ENCODE results near the gene LGMN. TPM values are rescaled to one million over a fixed set of nuclear protein-coding genes. Genes with fewer than 3 reads are reported as not detected.

The LGMN gene
- total and polyA plus RNA-seq, 2 of the 13 experiments (the other 11 are each of a cell fraction or from before 2014, with no cell fraction given) = 28.9 to 76.4 TPM

DNA sequence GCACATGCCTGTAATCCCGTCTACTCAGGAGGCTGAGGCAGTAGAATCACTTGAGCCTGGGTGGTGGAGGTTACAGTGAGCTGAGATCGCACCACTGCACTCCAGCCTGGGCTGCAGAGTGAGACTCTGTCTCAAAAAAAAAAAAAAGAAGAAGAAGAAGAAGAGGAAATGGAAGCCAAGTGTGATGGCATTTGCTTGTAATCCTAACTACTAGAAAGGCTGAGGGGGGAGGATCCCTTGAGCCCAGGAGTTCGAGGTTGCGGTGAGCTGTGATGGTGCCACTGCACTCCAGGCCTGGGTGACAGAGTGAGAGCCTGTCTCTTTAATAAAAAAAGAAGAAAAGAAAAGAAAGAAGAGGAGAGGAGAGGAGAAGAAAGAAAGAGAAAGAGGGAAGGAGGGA, 52.1 kb downstream of the LGMN start:
- BruUV-seq (replicated peaks) = no TSS peak
- in situ Hi-C loops (cut with HindIII; ENCODE audit: extremely low pct_ligation_motif_present, low pct_unique_long_range_greater_than_20kb) (no loop called here), intact Hi-C loops (cut with micrococcal nuclease; ENCODE audit: unreplicated experiment) (no loop called here)
- H3K27me3 ChIP-seq (ENCODE audit: control insufficient read depth in 1 of 2, insufficient read depth in 2 of 2, low read length in 2 of 2) = no peaks in the 10 kb centered on the region
- no peaks in the 10 kb centered on the region for H3K9me3 ChIP-seq (ENCODE audit: low read length)
- H3K4me3 ChIP-seq (replicated peaks in 1 of 3; ENCODE audit: insufficient read depth in 1 of 3, low read depth in 2 of 3, low read length in 3 of 3) = no peak overlapping the region
- 70% methylated on average over 4 of the region's 4 CpGs for WGBS (ENCODE audit: low lambda C conversion rate)
- H3K36me3 ChIP-seq (replicated peaks in 1 of 2; ENCODE audit: control insufficient read depth in 1 of 2, insufficient read depth in 2 of 2, low read length in 2 of 2) = no peaks in the 10 kb centered on the region
- ChIA-PET POLR2A (no interaction called here), CTCF (ENCODE audit: low intra/inter-chr PET ratio, low total read pairs) (no interaction called here)
- H3K9ac ChIP-seq (ENCODE audit: insufficient read depth, low read depth, low read length) = no peak overlapping the region
- peaks cover 6% of the 10 kb centered on the region; the same call in 1 of the 2 replicates for H4K20me1 ChIP-seq (ENCODE audit: insufficient read depth, low read length)
- DNase-seq (ENCODE audit: low spot score) = no peak
- no peak for ATAC-seq
- H3K4me1 ChIP-seq (ENCODE audit: insufficient read depth, low read length) = peaks cover 24% of the 10 kb centered on the region
- no peak overlapping the region for H3K27ac ChIP-seq (ENCODE audit: extremely low read length, insufficient read depth, low read length)
- H2AFZ ChIP-seq (ENCODE audit: low read length) = no peak overlapping the region
- no peak for FAIRE-seq
- H3K4me2 ChIP-seq (ENCODE audit: low read depth, low read length) = no peak overlapping the region
- H3K79me2 ChIP-seq (ENCODE audit: insufficient read depth, low read length) = no peaks in the 10 kb centered on the region
- TF ChIP-seq ZNF432 (CRISPR knock-in tag; IDR thresholded peaks at IDR 0.05; ENCODE audit: borderline replicate concordance) = no peak
- no peak for TF ChIP-seq HDAC6 (IDR thresholded peaks at IDR 0.05; ENCODE audit: low read depth, low read length)
- TF ChIP-seq, protein P1, sequence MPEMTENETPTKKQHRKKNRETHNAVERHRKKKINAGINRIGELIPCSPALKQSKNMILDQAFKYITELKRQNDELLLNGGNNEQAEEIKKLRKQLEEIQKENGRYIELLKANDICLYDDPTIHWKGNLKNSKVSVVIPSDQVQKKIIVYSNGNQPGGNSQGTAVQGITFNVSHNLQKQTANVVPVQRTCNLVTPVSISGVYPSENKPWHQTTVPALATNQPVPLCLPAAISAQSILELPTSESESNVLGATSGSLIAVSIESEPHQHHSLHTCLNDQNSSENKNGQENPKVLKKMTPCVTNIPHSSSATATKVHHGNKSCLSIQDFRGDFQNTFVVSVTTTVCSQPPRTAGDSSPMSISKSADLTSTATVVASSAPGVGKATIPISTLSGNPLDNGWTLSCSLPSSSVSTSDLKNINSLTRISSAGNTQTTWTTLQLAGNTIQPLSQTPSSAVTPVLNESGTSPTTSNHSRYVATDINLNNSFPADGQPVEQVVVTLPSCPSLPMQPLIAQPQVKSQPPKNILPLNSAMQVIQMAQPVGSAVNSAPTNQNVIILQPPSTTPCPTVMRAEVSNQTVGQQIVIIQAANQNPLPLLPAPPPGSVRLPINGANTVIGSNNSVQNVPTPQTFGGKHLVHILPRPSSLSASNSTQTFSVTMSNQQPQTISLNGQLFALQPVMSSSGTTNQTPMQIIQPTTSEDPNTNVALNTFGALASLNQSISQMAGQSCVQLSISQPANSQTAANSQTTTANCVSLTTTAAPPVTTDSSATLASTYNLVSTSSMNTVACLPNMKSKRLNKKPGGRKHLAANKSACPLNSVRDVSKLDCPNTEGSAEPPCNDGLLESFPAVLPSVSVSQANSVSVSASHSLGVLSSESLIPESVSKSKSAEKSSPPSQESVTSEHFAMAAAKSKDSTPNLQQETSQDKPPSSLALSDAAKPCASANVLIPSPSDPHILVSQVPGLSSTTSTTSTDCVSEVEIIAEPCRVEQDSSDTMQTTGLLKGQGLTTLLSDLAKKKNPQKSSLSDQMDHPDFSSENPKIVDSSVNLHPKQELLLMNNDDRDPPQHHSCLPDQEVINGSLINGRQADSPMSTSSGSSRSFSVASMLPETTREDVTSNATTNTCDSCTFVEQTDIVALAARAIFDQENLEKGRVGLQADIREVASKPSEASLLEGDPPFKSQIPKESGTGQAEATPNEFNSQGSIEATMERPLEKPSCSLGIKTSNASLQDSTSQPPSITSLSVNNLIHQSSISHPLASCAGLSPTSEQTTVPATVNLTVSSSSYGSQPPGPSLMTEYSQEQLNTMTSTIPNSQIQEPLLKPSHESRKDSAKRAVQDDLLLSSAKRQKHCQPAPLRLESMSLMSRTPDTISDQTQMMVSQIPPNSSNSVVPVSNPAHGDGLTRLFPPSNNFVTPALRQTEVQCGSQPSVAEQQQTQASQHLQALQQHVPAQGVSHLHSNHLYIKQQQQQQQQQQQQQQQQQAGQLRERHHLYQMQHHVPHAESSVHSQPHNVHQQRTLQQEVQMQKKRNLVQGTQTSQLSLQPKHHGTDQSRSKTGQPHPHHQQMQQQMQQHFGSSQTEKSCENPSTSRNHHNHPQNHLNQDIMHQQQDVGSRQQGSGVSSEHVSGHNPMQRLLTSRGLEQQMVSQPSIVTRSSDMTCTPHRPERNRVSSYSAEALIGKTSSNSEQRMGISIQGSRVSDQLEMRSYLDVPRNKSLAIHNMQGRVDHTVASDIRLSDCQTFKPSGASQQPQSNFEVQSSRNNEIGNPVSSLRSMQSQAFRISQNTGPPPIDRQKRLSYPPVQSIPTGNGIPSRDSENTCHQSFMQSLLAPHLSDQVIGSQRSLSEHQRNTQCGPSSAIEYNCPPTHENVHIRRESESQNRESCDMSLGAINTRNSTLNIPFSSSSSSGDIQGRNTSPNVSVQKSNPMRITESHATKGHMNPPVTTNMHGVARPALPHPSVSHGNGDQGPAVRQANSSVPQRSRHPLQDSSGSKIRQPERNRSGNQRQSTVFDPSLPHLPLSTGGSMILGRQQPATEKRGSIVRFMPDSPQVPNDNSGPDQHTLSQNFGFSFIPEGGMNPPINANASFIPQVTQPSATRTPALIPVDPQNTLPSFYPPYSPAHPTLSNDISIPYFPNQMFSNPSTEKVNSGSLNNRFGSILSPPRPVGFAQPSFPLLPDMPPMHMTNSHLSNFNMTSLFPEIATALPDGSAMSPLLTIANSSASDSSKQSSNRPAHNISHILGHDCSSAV (CRISPR knock-in tag; IDR thresholded peaks at IDR 0.05; ENCODE audit: borderline replicate concordance) = no peak
- no peak for TF ChIP-seq ZBTB21 (CRISPR knock-in tag; IDR thresholded peaks at IDR 0.05)
- TF ChIP-seq ZNF792 (CRISPR knock-in tag; IDR thresholded peaks at IDR 0.05) = no peak
- no peak for TF ChIP-seq NR3C1 (CRISPR knock-in tag; IDR thresholded peaks at IDR 0.05)
- TF ChIP-seq, protein P2, sequence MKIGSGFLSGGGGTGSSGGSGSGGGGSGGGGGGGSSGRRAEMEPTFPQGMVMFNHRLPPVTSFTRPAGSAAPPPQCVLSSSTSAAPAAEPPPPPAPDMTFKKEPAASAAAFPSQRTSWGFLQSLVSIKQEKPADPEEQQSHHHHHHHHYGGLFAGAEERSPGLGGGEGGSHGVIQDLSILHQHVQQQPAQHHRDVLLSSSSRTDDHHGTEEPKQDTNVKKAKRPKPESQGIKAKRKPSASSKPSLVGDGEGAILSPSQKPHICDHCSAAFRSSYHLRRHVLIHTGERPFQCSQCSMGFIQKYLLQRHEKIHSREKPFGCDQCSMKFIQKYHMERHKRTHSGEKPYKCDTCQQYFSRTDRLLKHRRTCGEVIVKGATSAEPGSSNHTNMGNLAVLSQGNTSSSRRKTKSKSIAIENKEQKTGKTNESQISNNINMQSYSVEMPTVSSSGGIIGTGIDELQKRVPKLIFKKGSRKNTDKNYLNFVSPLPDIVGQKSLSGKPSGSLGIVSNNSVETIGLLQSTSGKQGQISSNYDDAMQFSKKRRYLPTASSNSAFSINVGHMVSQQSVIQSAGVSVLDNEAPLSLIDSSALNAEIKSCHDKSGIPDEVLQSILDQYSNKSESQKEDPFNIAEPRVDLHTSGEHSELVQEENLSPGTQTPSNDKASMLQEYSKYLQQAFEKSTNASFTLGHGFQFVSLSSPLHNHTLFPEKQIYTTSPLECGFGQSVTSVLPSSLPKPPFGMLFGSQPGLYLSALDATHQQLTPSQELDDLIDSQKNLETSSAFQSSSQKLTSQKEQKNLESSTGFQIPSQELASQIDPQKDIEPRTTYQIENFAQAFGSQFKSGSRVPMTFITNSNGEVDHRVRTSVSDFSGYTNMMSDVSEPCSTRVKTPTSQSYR (CRISPR knock-in tag; IDR thresholded peaks at IDR 0.05; ENCODE audit: borderline replicate concordance) = no peak
- no peak for TF ChIP-seq ZNF335 (CRISPR knock-in tag; IDR thresholded peaks at IDR 0.05)
- TF ChIP-seq, protein P3, sequence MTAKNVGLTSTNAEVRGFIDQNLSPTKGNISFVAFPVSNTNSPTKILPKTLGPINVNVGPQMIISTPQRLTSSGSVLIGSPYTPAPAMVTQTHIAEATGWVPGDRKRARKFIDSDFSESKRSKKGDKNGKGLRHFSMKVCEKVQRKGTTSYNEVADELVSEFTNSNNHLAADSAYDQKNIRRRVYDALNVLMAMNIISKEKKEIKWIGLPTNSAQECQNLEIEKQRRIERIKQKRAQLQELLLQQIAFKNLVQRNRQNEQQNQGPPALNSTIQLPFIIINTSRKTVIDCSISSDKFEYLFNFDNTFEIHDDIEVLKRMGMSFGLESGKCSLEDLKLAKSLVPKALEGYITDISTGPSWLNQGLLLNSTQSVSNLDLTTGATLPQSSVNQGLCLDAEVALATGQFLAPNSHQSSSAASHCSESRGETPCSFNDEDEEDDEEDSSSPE (CRISPR knock-in tag; IDR thresholded peaks at IDR 0.05) = no peak
- TF ChIP-seq, protein P4, sequence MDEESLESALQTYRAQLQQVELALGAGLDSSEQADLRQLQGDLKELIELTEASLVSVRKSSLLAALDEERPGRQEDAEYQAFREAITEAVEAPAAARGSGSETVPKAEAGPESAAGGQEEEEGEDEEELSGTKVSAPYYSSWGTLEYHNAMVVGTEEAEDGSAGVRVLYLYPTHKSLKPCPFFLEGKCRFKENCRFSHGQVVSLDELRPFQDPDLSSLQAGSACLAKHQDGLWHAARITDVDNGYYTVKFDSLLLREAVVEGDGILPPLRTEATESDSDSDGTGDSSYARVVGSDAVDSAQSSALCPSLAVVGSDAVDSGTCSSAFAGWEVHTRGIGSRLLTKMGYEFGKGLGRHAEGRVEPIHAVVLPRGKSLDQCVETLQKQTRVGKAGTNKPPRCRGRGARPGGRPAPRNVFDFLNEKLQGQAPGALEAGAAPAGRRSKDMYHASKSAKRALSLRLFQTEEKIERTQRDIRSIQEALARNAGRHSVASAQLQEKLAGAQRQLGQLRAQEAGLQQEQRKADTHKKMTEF (CRISPR knock-in tag; IDR thresholded peaks at IDR 0.05) = no peak
- no peak for TF ChIP-seq ZFYVE20 (CRISPR knock-in tag; IDR thresholded peaks at IDR 0.05; ENCODE audit: borderline replicate concordance, low read depth)
- TF ChIP-seq ZFY (CRISPR knock-in tag; IDR thresholded peaks at IDR 0.05) = no peak
